H1 (cell line): ENCODE data around the gene TMEM151A. TPM values are rescaled to one million over a fixed set of nuclear protein-coding genes. Genes with fewer than 3 reads are reported as not detected.

Experiments
- CTCF ChIA-PET: fragments of 300-600 bp; sonication (Branson Sonifier 250); formaldehyde crosslinking; loops from one replicate; lab custom pipeline; 2021; ENCODE audit not compliant: partially characterized antibody; lab: Charles Lee
- POLR2A ChIA-PET: fragments of 300-600 bp; sonication (Branson Sonifier 250); formaldehyde crosslinking; loops from one replicate; lab custom pipeline; 2021; ENCODE audit warnings: inconsistent platforms; ENCODE audit not compliant: partially characterized antibody; lab: Charles Lee
- DNase-seq, 2 experiments: peaks; one replicate each; pipeline versions ENCODE4 v3.0.0 to v3.0.0-alpha.2; 2010 to 2022; ENCODE audit warnings: low spot score in 2 of 2, low read depth in 1 of 2, mixed read lengths in 1 of 2
- FAIRE-seq: peaks from 2 replicates; lab custom pipeline; 2011; peaks lifted over from hg19 to GRCh38; lab: Jason Lieb, UNC
- H2AFZ ChIP-seq: 2 replicates; pipeline ENCODE4 v1.8.1; 2012; ENCODE audit warnings: low read length, inconsistent platforms
- H2AK5ac ChIP-seq: 2 replicates; pipeline ENCODE4 v1.6.1; 2013; ENCODE audit warnings: low read depth, low read length
- H2BK120ac ChIP-seq: replicated peaks from 2 replicates; pipeline ENCODE3; 2013; ENCODE audit warnings: low read depth, low read length, inconsistent platforms
- H2BK12ac ChIP-seq: 2 replicates; pipeline ENCODE4 v1.6.1; 2013; ENCODE audit warnings: low read depth, low read length
- H2BK15ac ChIP-seq: 2 replicates; pipeline ENCODE4 v1.6.1; 2013; ENCODE audit warnings: low read length
- H2BK20ac ChIP-seq: 2 replicates; pipeline ENCODE4 v1.6.1; 2013; ENCODE audit warnings: low read length
- H2BK5ac ChIP-seq: 2 replicates; pipeline ENCODE4 v1.6.1; 2013; ENCODE audit warnings: low read depth, low read length
- H3K14ac ChIP-seq: 2 replicates; pipeline ENCODE4 v1.6.1; 2013; ENCODE audit warnings: inconsistent platforms; ENCODE audit not compliant: insufficient read length
- H3K18ac ChIP-seq: 2 replicates; pipeline ENCODE4 v1.6.1; 2013; ENCODE audit warnings: low read length; ENCODE audit errors: extremely low read depth
- H3K23ac ChIP-seq: 2 replicates; pipeline ENCODE4 v1.6.1; 2013; ENCODE audit warnings: inconsistent platforms; ENCODE audit not compliant: insufficient read length
- H3K23me2 ChIP-seq: 2 replicates; pipeline ENCODE4 v1.6.1; 2013; ENCODE audit warnings: low read depth, low read length
- H3K27ac ChIP-seq: 2 replicates; pipeline ENCODE4 v1.6.1; 2011; ENCODE audit warnings: low read depth, low read length, inconsistent platforms
- H3K27me3 ChIP-seq, 4 experiments: replicated peaks in 1 of 4; 1 replicate in 1 of 4; 2 replicates in 3 of 4; pipeline versions ENCODE4 v1.6.1 to v1.8.1; 2011 to 2013; ENCODE audit warnings: low read length in 3 of 4, mild to moderate bottlenecking in 3 of 4, inconsistent platforms in 2 of 4, mixed read lengths in 2 of 4, moderate library complexity in 1 of 4; ENCODE audit not compliant: control insufficient read depth in 3 of 4, insufficient read depth in 3 of 4; ENCODE audit errors: extremely low read depth in 1 of 4
- H3K36me3 ChIP-seq, 4 experiments: 2 replicates each; pipeline versions ENCODE4 v1.6.1 to v1.8.1; 2011 to 2013; ENCODE audit warnings: mild to moderate bottlenecking in 4 of 4, low read length in 3 of 4, moderate library complexity in 2 of 4, control low read depth in 1 of 4, inconsistent platforms in 1 of 4; ENCODE audit not compliant: insufficient read depth in 4 of 4, control insufficient read depth in 2 of 4
- H3K4ac ChIP-seq: replicated peaks from 2 replicates; pipeline ENCODE3; 2013; ENCODE audit warnings: low read length, low read depth, mixed read lengths, inconsistent platforms; ENCODE audit not compliant: insufficient read length
- H3K4me1 ChIP-seq, 4 experiments: replicated peaks in 1 of 4; 1 replicate in 1 of 4; 2 replicates in 3 of 4; pipeline versions ENCODE4 v1.6.1 to v1.8.1; 2011 to 2013; ENCODE audit warnings: low read length in 3 of 4, inconsistent platforms in 2 of 4, mixed read lengths in 1 of 4; ENCODE audit not compliant: insufficient read depth in 4 of 4, control insufficient read depth in 3 of 4
- H3K4me2 ChIP-seq, 2 experiments: 2 replicates each; pipeline versions ENCODE4 v1.6.1 to v1.8.1; 2011 to 2013; ENCODE audit warnings: low read depth in 2 of 2, low read length in 2 of 2, control low read depth in 1 of 2, inconsistent platforms in 1 of 2, mild to moderate bottlenecking in 1 of 2; ENCODE audit not compliant: insufficient read depth in 1 of 2
- H3K4me3 ChIP-seq, 4 experiments: fragments of 200-600, 300-600 bp in 1 of 4; sonication (generic), shearing (Covaris generic), sonication (Bioruptor Twin) in 1 of 4; 2 replicates each; pipeline versions ENCODE4 v1.5.1 to v1.8.1; 2011 to 2016; ENCODE audit warnings: low read length in 4 of 4, low read depth in 3 of 4, control low read depth in 2 of 4, inconsistent platforms in 2 of 4, mild to moderate bottlenecking in 2 of 4, mixed read lengths in 1 of 4, moderate library complexity in 1 of 4; ENCODE audit not compliant: insufficient read depth in 2 of 4; ENCODE audit errors: extremely low read depth in 1 of 4
- H3K56ac ChIP-seq: replicated peaks from 2 replicates; pipeline ENCODE3; 2013; ENCODE audit warnings: low read depth, mild to moderate bottlenecking, mixed read lengths, low read length, inconsistent platforms; ENCODE audit not compliant: insufficient read length
- H3K79me1 ChIP-seq: 2 replicates; pipeline ENCODE4 v1.6.1; 2013; ENCODE audit warnings: low read depth, low read length, control low read depth
- H3K79me2 ChIP-seq, 2 experiments: 2 replicates each; pipeline versions ENCODE4 v1.6.1 to v1.8.1; 2012 to 2013; ENCODE audit warnings: low read length in 2 of 2, mild to moderate bottlenecking in 2 of 2, inconsistent platforms in 1 of 2; ENCODE audit not compliant: insufficient read depth in 2 of 2, control insufficient read depth in 1 of 2
- H3K9ac ChIP-seq, 4 experiments: replicated peaks in 1 of 4; 1 replicate in 1 of 4; 2 replicates in 3 of 4; pipeline versions ENCODE4 v1.6.1 to v1.8.1; 2011 to 2013; ENCODE audit warnings: low read depth in 3 of 4, low read length in 3 of 4, control low read depth in 2 of 4, mild to moderate bottlenecking in 2 of 4, moderate library complexity in 2 of 4, inconsistent platforms in 1 of 4; ENCODE audit errors: extremely low read depth in 1 of 4
- H3K9me3 ChIP-seq, 2 experiments: 2 replicates each; pipeline versions ENCODE4 v1.6.1 to v1.8.1; 2012 to 2013; ENCODE audit warnings: mild to moderate bottlenecking in 2 of 2, moderate library complexity in 2 of 2, control low read depth in 1 of 2, inconsistent platforms in 1 of 2, low read depth in 1 of 2, low read length in 1 of 2, mixed read lengths in 1 of 2; ENCODE audit not compliant: insufficient read depth in 2 of 2
- H4K20me1 ChIP-seq, 2 experiments: replicated peaks in 1 of 2; 2 replicates each; pipeline versions ENCODE3 to v1.8.1; 2011 to 2013; ENCODE audit warnings: inconsistent platforms in 2 of 2, low read length in 2 of 2, mild to moderate bottlenecking in 1 of 2; ENCODE audit not compliant: insufficient read depth in 2 of 2, control insufficient read depth in 1 of 2
- H4K5ac ChIP-seq: 2 replicates; pipeline ENCODE4 v1.6.1; 2013; ENCODE audit warnings: low read length, low read depth, mixed read lengths, inconsistent platforms; ENCODE audit not compliant: insufficient read length
- H4K8ac ChIP-seq: 2 replicates; pipeline ENCODE4 v1.8.0; 2013; ENCODE audit warnings: mild to moderate bottlenecking, moderate library complexity, low read length, inconsistent platforms; ENCODE audit not compliant: insufficient read depth; ENCODE audit errors: extremely low read depth
- H4K91ac ChIP-seq: replicated peaks from 2 replicates; pipeline ENCODE3; 2013; ENCODE audit warnings: low read length, mixed read lengths, inconsistent platforms; ENCODE audit not compliant: insufficient read length
- BCL11A ChIP-seq, 2 experiments: IDR thresholded peaks; one replicate each; pipeline ENCODE4 v1.6.1; 2011; ENCODE audit warnings: low read depth in 2 of 2, low read length in 2 of 2, mild to moderate bottlenecking in 2 of 2
- KDM1A ChIP-seq: fragments of 200-600, 300-600 bp; sonication (generic); IDR thresholded peaks from 2 replicates; pipeline ENCODE4 v1.7.1; 2016; ENCODE audit warnings: mild to moderate bottlenecking, low read length, borderline replicate concordance
- NANOG ChIP-seq: IDR thresholded peaks from 2 replicates; pipeline ENCODE4 v1.6.1; 2011; ENCODE audit warnings: low read length, low read depth, mild to moderate bottlenecking, inconsistent platforms; ENCODE audit not compliant: insufficient read depth, poor library complexity, severe bottlenecking
- WGBS, 2 experiments: shearing (Covaris generic) in 1 of 2; methylation state at CpG; one replicate each; pipeline versions ENCODE4 v1.1.6 to v1.1.7; 2013 to 2015; ENCODE audit warnings: low lambda C conversion rate in 2 of 2, mixed read lengths in 2 of 2, inconsistent platforms in 1 of 2, low coverage in 1 of 2, missing lambda C conversion rate in 1 of 2; ENCODE audit not compliant: insufficient replicate concordance in 2 of 2, insufficient coverage in 1 of 2, insufficient read length in 1 of 2; ENCODE audit errors: extremely low coverage in 1 of 2, missing lambda C conversion rate in 1 of 2; 5-methylcytosine and 5-hydroxymethylcytosine counted together
- polyA plus RNA-seq, 7 experiments: library from polyadenylated mRNA; depleted of rRNA in 3 of 7; stranded (reverse) in 5 of 7; unstranded in 2 of 7; fragments of >200 nt in 5 of 7; fragments of 200-250 nt in 2 of 7; gene quantifications; 1 replicate in 5 of 7; 2 replicates in 1 of 7; 4 replicates in 1 of 7; pipeline versions ENCODE4 v1.2.1 to v1.2.3, GENCODE V29; 2011 to 2013; ENCODE audit warnings: missing spikeins in 2 of 7, mixed read lengths in 2 of 7
- total RNA-seq: library from RNA; stranded (reverse); fragmentation: NEBNext Ultra II Directional; extraction: Animal tissue kit (Norgen Biotek cat#: 25700); gene quantifications from 2 replicates; pipeline ENCODE4 v1.2.1, GENCODE V29; 2021

Gene TMEM151A
- total and polyA plus RNA-seq, 2 of the 8 experiments (the other 6 are each of a cell fraction or from before 2014, with no cell fraction given), result 3.2 TPM

DNA sequence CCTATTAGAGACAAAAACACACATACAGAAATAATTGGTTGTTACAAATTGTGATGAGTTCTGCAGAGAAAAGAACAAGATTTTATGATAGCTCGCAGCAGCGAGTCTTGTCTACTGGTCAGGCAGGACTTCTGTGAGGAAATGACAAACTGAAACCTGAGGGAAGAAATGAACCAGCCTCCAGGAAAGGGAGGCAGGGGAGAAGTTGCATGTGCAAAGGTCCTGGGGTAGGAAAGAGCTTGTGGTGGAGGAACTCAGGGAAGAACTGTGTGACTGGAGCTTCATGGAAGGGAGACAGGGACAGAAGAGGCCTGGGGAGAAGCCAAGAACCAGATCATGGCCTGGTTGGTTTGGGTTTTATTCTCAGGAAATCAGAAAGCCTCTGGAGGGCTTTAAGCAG lies 32.5 kb upstream of the TMEM151A start:
- H3K79me2 ChIP-seq, result peaks cover 0 to 5% of the 10 kb centered on the region in 2 experiments; a peak in 1 of 4 replicates
- no peak overlapping the region for H4K8ac ChIP-seq
- POLR2A ChIA-PET, result interaction anchor here (0.7 to 1.2 kb wide), 4 partner anchors 14 to 208 kb away, joined by 3 to 4 read pairs (median 3); no protein-coding TSS in a partner anchor
- peaks cover 5 to 19% of the 10 kb centered on the region in 2 experiments for H4K20me1 ChIP-seq
- no peak overlapping the region for H2AFZ ChIP-seq
- no peak overlapping the region for H3K56ac ChIP-seq
- no peak overlapping the region for H2BK15ac ChIP-seq
- H3K4me3 ChIP-seq, result peak overlapping the region in 1 of 4 experiments; percentile 92; a peak in 2 of 8 replicates
- H2BK20ac ChIP-seq, result no peak overlapping the region
- FAIRE-seq, result no peak
- H3K9ac ChIP-seq, result no peak overlapping the region
- peaks cover 0 to 3% (median 0%) of the 10 kb centered on the region in 4 experiments; a peak in 1 of 7 replicates for H3K27me3 ChIP-seq
- no peak for TF ChIP-seq BCL11A (IDR thresholded peaks at IDR 0.05; ENCODE audit: low read depth in 2 of 2, low read length in 2 of 2)
- TF ChIP-seq KDM1A, result peak; percentile 71; the same call in 1 of the 2 replicates
- no peak for TF ChIP-seq NANOG
- H2BK120ac ChIP-seq, result no peak overlapping the region
- H3K14ac ChIP-seq, result no peak overlapping the region
- no peak overlapping the region for H3K23ac ChIP-seq
- no peak overlapping the region for H2BK5ac ChIP-seq
- DNase-seq, result no peak
- no peak overlapping the region for H3K27ac ChIP-seq
- no peak overlapping the region for H4K5ac ChIP-seq
- WGBS, 2 experiments, result 90% methylated on average over 2 of the region's 2 CpGs; no CpG with 5 or more reads in 1 of the 2 experiments
- peaks cover 0 to 5% (median 2%) of the 10 kb centered on the region in 4 experiments; a peak in 4 of 7 replicates for H3K4me1 ChIP-seq
- peaks cover 10% of the 10 kb centered on the region for H3K23me2 ChIP-seq
- no peaks in the 10 kb centered on the region for H3K79me1 ChIP-seq
- H3K4ac ChIP-seq, result no peak overlapping the region
- CTCF ChIA-PET, result interaction anchor here (0.6 to 1.5 kb wide), 7 partner anchors 7 to 304 kb away, joined by 3 to 8 read pairs (median 4); no protein-coding TSS in a partner anchor
- H3K9me3 ChIP-seq, result no peaks in the 10 kb centered on the region
- no peak overlapping the region for H4K91ac ChIP-seq
- no peak overlapping the region for H3K18ac ChIP-seq
- no peak overlapping the region for H2AK5ac ChIP-seq
- peaks cover 12 to 24% (median 17%) of the 10 kb centered on the region in 4 experiments; a peak in 7 of 8 replicates for H3K36me3 ChIP-seq
- H2BK12ac ChIP-seq, result no peak overlapping the region
- H3K4me2 ChIP-seq, result peak overlapping the region in 1 of 2 experiments; percentile 27; a peak in 1 of 4 replicates
